Right lobe of liver (tissue), 4 donors: ENCODE data around the gene DIP2C.

Source experiments
- CTCF ChIP-seq, 4 donors: fragments of 200-600 bp in 3 of 4; fragments of 450-650 bp in 1 of 4; IDR thresholded peaks; one replicate each; pipeline versions ENCODE4 v1.5.1 to v1.8.0; 2016 to 2022; ENCODE audit warnings: antibody characterized with exemption in 4 of 4, mild to moderate bottlenecking in 2 of 4
- POLR2A ChIP-seq: fragments of 450-650 bp; IDR thresholded peaks from one replicate; pipeline ENCODE4 v1.6.1; 2017; ENCODE audit warnings: antibody characterized with exemption, mild to moderate bottlenecking
- donor health status: DM: no; HTN: no; CAD: no.
- donor health status: DM: no; HTN: no; CAD: no.
- donor health status: DM: no; HTN: yes; CAD: no.

GRCh38 chr10:505419-505818 is 184.0 kb downstream of the DIP2C start:
- no peak for TF ChIP-seq CTCF (IDR thresholded peaks at IDR 0.05)
- no peak for TF ChIP-seq POLR2A
